H1 (cell line): ENCODE results near the gene PINLYP. TPM values are rescaled to one million over a fixed set of nuclear protein-coding genes. Genes with fewer than 3 reads are reported as not detected.

Experiments used
- CTCF ChIA-PET: fragments of 300-600 bp; sonication (Branson Sonifier 250); formaldehyde crosslinking; loops from one replicate; lab custom pipeline; 2021; ENCODE audit not compliant: partially characterized antibody; lab: Charles Lee
- POLR2A ChIA-PET: fragments of 300-600 bp; sonication (Branson Sonifier 250); formaldehyde crosslinking; loops from one replicate; lab custom pipeline; 2021; ENCODE audit warnings: inconsistent platforms; ENCODE audit not compliant: partially characterized antibody; lab: Charles Lee
- DNase-seq, 2 experiments: peaks; one replicate each; pipeline versions ENCODE4 v3.0.0 to v3.0.0-alpha.2; 2010 to 2022; ENCODE audit warnings: low spot score in 2 of 2, low read depth in 1 of 2, mixed read lengths in 1 of 2
- FAIRE-seq: peaks from 2 replicates; lab custom pipeline; 2011; peaks lifted over from hg19 to GRCh38; lab: Jason Lieb, UNC
- H2AFZ ChIP-seq: 2 replicates; pipeline ENCODE4 v1.8.1; 2012; ENCODE audit warnings: low read length, inconsistent platforms
- H2AK5ac ChIP-seq: 2 replicates; pipeline ENCODE4 v1.6.1; 2013; ENCODE audit warnings: low read depth, low read length
- H2BK120ac ChIP-seq: replicated peaks from 2 replicates; pipeline ENCODE3; 2013; ENCODE audit warnings: low read depth, low read length, inconsistent platforms
- H2BK12ac ChIP-seq: 2 replicates; pipeline ENCODE4 v1.6.1; 2013; ENCODE audit warnings: low read depth, low read length
- H2BK15ac ChIP-seq: 2 replicates; pipeline ENCODE4 v1.6.1; 2013; ENCODE audit warnings: low read length
- H2BK20ac ChIP-seq: 2 replicates; pipeline ENCODE4 v1.6.1; 2013; ENCODE audit warnings: low read length
- H2BK5ac ChIP-seq: 2 replicates; pipeline ENCODE4 v1.6.1; 2013; ENCODE audit warnings: low read depth, low read length
- H3K14ac ChIP-seq: 2 replicates; pipeline ENCODE4 v1.6.1; 2013; ENCODE audit warnings: inconsistent platforms; ENCODE audit not compliant: insufficient read length
- H3K18ac ChIP-seq: 2 replicates; pipeline ENCODE4 v1.6.1; 2013; ENCODE audit warnings: low read length; ENCODE audit errors: extremely low read depth
- H3K23ac ChIP-seq: 2 replicates; pipeline ENCODE4 v1.6.1; 2013; ENCODE audit warnings: inconsistent platforms; ENCODE audit not compliant: insufficient read length
- H3K23me2 ChIP-seq: 2 replicates; pipeline ENCODE4 v1.6.1; 2013; ENCODE audit warnings: low read depth, low read length
- H3K27ac ChIP-seq: 2 replicates; pipeline ENCODE4 v1.6.1; 2011; ENCODE audit warnings: low read depth, low read length, inconsistent platforms
- H3K27me3 ChIP-seq, 4 experiments: replicated peaks in 1 of 4; 1 replicate in 1 of 4; 2 replicates in 3 of 4; pipeline versions ENCODE4 v1.6.1 to v1.8.1; 2011 to 2013; ENCODE audit warnings: low read length in 3 of 4, mild to moderate bottlenecking in 3 of 4, inconsistent platforms in 2 of 4, mixed read lengths in 2 of 4, moderate library complexity in 1 of 4; ENCODE audit not compliant: control insufficient read depth in 3 of 4, insufficient read depth in 3 of 4; ENCODE audit errors: extremely low read depth in 1 of 4
- H3K36me3 ChIP-seq, 4 experiments: 2 replicates each; pipeline versions ENCODE4 v1.6.1 to v1.8.1; 2011 to 2013; ENCODE audit warnings: mild to moderate bottlenecking in 4 of 4, low read length in 3 of 4, moderate library complexity in 2 of 4, control low read depth in 1 of 4, inconsistent platforms in 1 of 4; ENCODE audit not compliant: insufficient read depth in 4 of 4, control insufficient read depth in 2 of 4
- H3K4ac ChIP-seq: replicated peaks from 2 replicates; pipeline ENCODE3; 2013; ENCODE audit warnings: low read length, low read depth, mixed read lengths, inconsistent platforms; ENCODE audit not compliant: insufficient read length
- H3K4me1 ChIP-seq, 4 experiments: replicated peaks in 1 of 4; 1 replicate in 1 of 4; 2 replicates in 3 of 4; pipeline versions ENCODE4 v1.6.1 to v1.8.1; 2011 to 2013; ENCODE audit warnings: low read length in 3 of 4, inconsistent platforms in 2 of 4, mixed read lengths in 1 of 4; ENCODE audit not compliant: insufficient read depth in 4 of 4, control insufficient read depth in 3 of 4
- H3K4me2 ChIP-seq, 2 experiments: 2 replicates each; pipeline versions ENCODE4 v1.6.1 to v1.8.1; 2011 to 2013; ENCODE audit warnings: low read depth in 2 of 2, low read length in 2 of 2, control low read depth in 1 of 2, inconsistent platforms in 1 of 2, mild to moderate bottlenecking in 1 of 2; ENCODE audit not compliant: insufficient read depth in 1 of 2
- H3K4me3 ChIP-seq, 4 experiments: fragments of 200-600, 300-600 bp in 1 of 4; sonication (generic), shearing (Covaris generic), sonication (Bioruptor Twin) in 1 of 4; 2 replicates each; pipeline versions ENCODE4 v1.5.1 to v1.8.1; 2011 to 2016; ENCODE audit warnings: low read length in 4 of 4, low read depth in 3 of 4, control low read depth in 2 of 4, inconsistent platforms in 2 of 4, mild to moderate bottlenecking in 2 of 4, mixed read lengths in 1 of 4, moderate library complexity in 1 of 4; ENCODE audit not compliant: insufficient read depth in 2 of 4; ENCODE audit errors: extremely low read depth in 1 of 4
- H3K56ac ChIP-seq: replicated peaks from 2 replicates; pipeline ENCODE3; 2013; ENCODE audit warnings: low read depth, mild to moderate bottlenecking, mixed read lengths, low read length, inconsistent platforms; ENCODE audit not compliant: insufficient read length
- H3K79me1 ChIP-seq: 2 replicates; pipeline ENCODE4 v1.6.1; 2013; ENCODE audit warnings: low read depth, low read length, control low read depth
- H3K79me2 ChIP-seq, 2 experiments: 2 replicates each; pipeline versions ENCODE4 v1.6.1 to v1.8.1; 2012 to 2013; ENCODE audit warnings: low read length in 2 of 2, mild to moderate bottlenecking in 2 of 2, inconsistent platforms in 1 of 2; ENCODE audit not compliant: insufficient read depth in 2 of 2, control insufficient read depth in 1 of 2
- H3K9ac ChIP-seq, 4 experiments: replicated peaks in 1 of 4; 1 replicate in 1 of 4; 2 replicates in 3 of 4; pipeline versions ENCODE4 v1.6.1 to v1.8.1; 2011 to 2013; ENCODE audit warnings: low read depth in 3 of 4, low read length in 3 of 4, control low read depth in 2 of 4, mild to moderate bottlenecking in 2 of 4, moderate library complexity in 2 of 4, inconsistent platforms in 1 of 4; ENCODE audit errors: extremely low read depth in 1 of 4
- H3K9me3 ChIP-seq, 2 experiments: 2 replicates each; pipeline versions ENCODE4 v1.6.1 to v1.8.1; 2012 to 2013; ENCODE audit warnings: mild to moderate bottlenecking in 2 of 2, moderate library complexity in 2 of 2, control low read depth in 1 of 2, inconsistent platforms in 1 of 2, low read depth in 1 of 2, low read length in 1 of 2, mixed read lengths in 1 of 2; ENCODE audit not compliant: insufficient read depth in 2 of 2
- H4K20me1 ChIP-seq, 2 experiments: replicated peaks in 1 of 2; 2 replicates each; pipeline versions ENCODE3 to v1.8.1; 2011 to 2013; ENCODE audit warnings: inconsistent platforms in 2 of 2, low read length in 2 of 2, mild to moderate bottlenecking in 1 of 2; ENCODE audit not compliant: insufficient read depth in 2 of 2, control insufficient read depth in 1 of 2
- H4K5ac ChIP-seq: 2 replicates; pipeline ENCODE4 v1.6.1; 2013; ENCODE audit warnings: low read length, low read depth, mixed read lengths, inconsistent platforms; ENCODE audit not compliant: insufficient read length
- H4K8ac ChIP-seq: 2 replicates; pipeline ENCODE4 v1.8.0; 2013; ENCODE audit warnings: mild to moderate bottlenecking, moderate library complexity, low read length, inconsistent platforms; ENCODE audit not compliant: insufficient read depth; ENCODE audit errors: extremely low read depth
- H4K91ac ChIP-seq: replicated peaks from 2 replicates; pipeline ENCODE3; 2013; ENCODE audit warnings: low read length, mixed read lengths, inconsistent platforms; ENCODE audit not compliant: insufficient read length
- CBX8 ChIP-seq: fragments of 300-800, 300-1000 bp; sonication (generic); IDR thresholded peaks from 2 replicates; pipeline ENCODE4 v1.7.1; 2016; ENCODE audit warnings: low read depth, low read length, borderline replicate concordance
- CREB1 ChIP-seq: IDR thresholded peaks from 2 replicates; pipeline ENCODE4 v1.6.1; 2012; ENCODE audit warnings: inconsistent platforms
- HDAC6 ChIP-seq: IDR thresholded peaks from one replicate; pipeline ENCODE4 v1.7.1; 2012; ENCODE audit warnings: low read depth, mild to moderate bottlenecking, inconsistent platforms, low read length, moderate library complexity
- KDM1A ChIP-seq: fragments of 200-600, 300-600 bp; sonication (generic); IDR thresholded peaks from 2 replicates; pipeline ENCODE4 v1.7.1; 2016; ENCODE audit warnings: mild to moderate bottlenecking, low read length, borderline replicate concordance
- PHF8 ChIP-seq: fragments of 200-600 bp; sonication (generic); conservative IDR thresholded peaks from 2 replicates; pipeline ENCODE4 v1.7.1; 2012; ENCODE audit warnings: low read depth, mild to moderate bottlenecking, inconsistent platforms, low read length, moderate library complexity
- SP1 ChIP-seq: IDR thresholded peaks from 2 replicates; pipeline ENCODE4 v1.6.1; 2011; ENCODE audit warnings: low read depth, low read length
- TAF7 ChIP-seq: optimal IDR thresholded peaks from 2 replicates; pipeline ENCODE3; 2011; ENCODE audit warnings: low read depth, mild to moderate bottlenecking, inconsistent platforms, low read length, moderate library complexity, borderline replicate concordance
- TEAD4 ChIP-seq: IDR thresholded peaks from 2 replicates; pipeline ENCODE4 v1.6.1; 2012; ENCODE audit warnings: low read depth, low read length, inconsistent platforms, mixed read lengths
- YY1 ChIP-seq: IDR thresholded peaks from 2 replicates; pipeline ENCODE4 v1.6.1; 2011; ENCODE audit warnings: low read depth, mild to moderate bottlenecking, low read length
- WGBS, 2 experiments: shearing (Covaris generic) in 1 of 2; methylation state at CpG; one replicate each; pipeline versions ENCODE4 v1.1.6 to v1.1.7; 2013 to 2015; ENCODE audit warnings: low lambda C conversion rate in 2 of 2, mixed read lengths in 2 of 2, inconsistent platforms in 1 of 2, low coverage in 1 of 2, missing lambda C conversion rate in 1 of 2; ENCODE audit not compliant: insufficient replicate concordance in 2 of 2, insufficient coverage in 1 of 2, insufficient read length in 1 of 2; ENCODE audit errors: extremely low coverage in 1 of 2, missing lambda C conversion rate in 1 of 2; 5-methylcytosine and 5-hydroxymethylcytosine counted together
- polyA plus RNA-seq, 7 experiments: library from polyadenylated mRNA; depleted of rRNA in 3 of 7; stranded (reverse) in 5 of 7; unstranded in 2 of 7; fragments of >200 nt in 5 of 7; fragments of 200-250 nt in 2 of 7; gene quantifications; 1 replicate in 5 of 7; 2 replicates in 1 of 7; 4 replicates in 1 of 7; pipeline versions ENCODE4 v1.2.1 to v1.2.3, GENCODE V29; 2011 to 2013; ENCODE audit warnings: missing spikeins in 2 of 7, mixed read lengths in 2 of 7
- total RNA-seq: library from RNA; stranded (reverse); fragmentation: NEBNext Ultra II Directional; extraction: Animal tissue kit (Norgen Biotek cat#: 25700); gene quantifications from 2 replicates; pipeline ENCODE4 v1.2.1, GENCODE V29; 2021
- TF ChIP-seq, protein P1 (sequence below), 3 experiments: IDR thresholded peaks; 1 replicate in 2 of 3; 2 replicates in 1 of 3; pipeline versions ENCODE4 v1.5.1 to v1.6.1; 2011; ENCODE audit warnings: low read length in 3 of 3, mild to moderate bottlenecking in 3 of 3, inconsistent platforms in 2 of 3, low read depth in 1 of 3, moderate library complexity in 1 of 3; ENCODE audit not compliant: insufficient read depth in 1 of 3; ENCODE audit errors: control extremely low read depth in 1 of 3
- TF ChIP-seq, protein P2 (sequence below): IDR thresholded peaks from 2 replicates; pipeline ENCODE4 v1.6.1; 2011; ENCODE audit warnings: low read length, improper control_type of control experiment

Gene PINLYP
- total and polyA plus RNA-seq, 2 of the 8 experiments (the other 6 are each of a cell fraction or from before 2014, with no cell fraction given): 7.5 to 31.3 TPM

DNA sequence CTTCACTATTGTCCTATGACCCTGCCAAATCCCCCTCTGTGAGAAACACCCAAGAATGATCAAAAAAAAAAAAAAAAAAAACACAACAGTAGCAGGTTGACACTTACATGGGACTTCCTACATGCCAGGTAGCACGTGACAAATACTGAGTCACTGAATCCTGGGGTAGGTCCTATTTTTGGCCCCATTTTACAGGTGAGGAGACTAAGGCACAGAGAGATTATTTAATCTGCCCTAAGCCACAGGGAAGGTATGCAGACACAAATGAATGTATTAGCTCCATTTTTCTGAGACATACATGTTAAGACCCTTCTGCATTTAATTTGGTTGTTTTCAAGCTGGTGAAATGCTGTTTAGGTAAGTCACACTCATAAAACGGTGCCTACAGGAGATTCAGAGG, 26.9 kb upstream of the PINLYP start:
- Histone ChIP-seq H3K4ac (no peak overlapping the region), H3K9me3 (no peaks in the 10 kb centered on the region), H2BK15ac (no peak overlapping the region), H3K79me2 (no peaks in the 10 kb centered on the region), H4K8ac (no peak overlapping the region), H4K20me1 (peaks cover 0 to 4% of the 10 kb centered on the region in 2 experiments), H2BK120ac (no peak overlapping the region), H3K27ac (no peak overlapping the region), H3K56ac (no peak overlapping the region), H3K23ac (no peak overlapping the region), H3K27me3 (no peaks in the 10 kb centered on the region), H2AK5ac (no peak overlapping the region), H3K4me3 (no peak overlapping the region), H2BK20ac (no peak overlapping the region), H4K5ac (no peak overlapping the region), H3K4me1 (no peaks in the 10 kb centered on the region), H3K9ac (no peak overlapping the region), H2BK12ac (no peak overlapping the region), H3K18ac (no peak overlapping the region), H3K36me3 (peaks cover 7 to 27% (median 19%) of the 10 kb centered on the region in 4 experiments; a peak in 6 of 8 replicates), H2AFZ (no peak overlapping the region), H3K79me1 (0 out of 2 replicates have a peak, but pooled peaks cover 3% of the 10 kb centered on the region), H3K4me2 (no peak overlapping the region), H3K23me2 (no peaks in the 10 kb centered on the region), H4K91ac (no peak overlapping the region), H2BK5ac (no peak overlapping the region), H3K14ac (no peak overlapping the region)
- 93% methylated on average over 2 of the region's 2 CpGs; no CpG with 5 or more reads in 1 of the 2 experiments for WGBS, 2 experiments
- DNase-seq (no peak), FAIRE-seq (no peak)
- ChIA-PET CTCF (interaction anchor here (0.9 to 2.6 kb wide), 3 partner anchors 12 to 46 kb away, joined by 3 to 11 read pairs (median 3); no protein-coding TSS in a partner anchor), POLR2A (interaction anchor here (1.2 kb wide), 1 partner anchor 26 kb away, joined by 3 read pairs; no protein-coding TSS in a partner anchor)
- TF ChIP-seq, protein P1, sequence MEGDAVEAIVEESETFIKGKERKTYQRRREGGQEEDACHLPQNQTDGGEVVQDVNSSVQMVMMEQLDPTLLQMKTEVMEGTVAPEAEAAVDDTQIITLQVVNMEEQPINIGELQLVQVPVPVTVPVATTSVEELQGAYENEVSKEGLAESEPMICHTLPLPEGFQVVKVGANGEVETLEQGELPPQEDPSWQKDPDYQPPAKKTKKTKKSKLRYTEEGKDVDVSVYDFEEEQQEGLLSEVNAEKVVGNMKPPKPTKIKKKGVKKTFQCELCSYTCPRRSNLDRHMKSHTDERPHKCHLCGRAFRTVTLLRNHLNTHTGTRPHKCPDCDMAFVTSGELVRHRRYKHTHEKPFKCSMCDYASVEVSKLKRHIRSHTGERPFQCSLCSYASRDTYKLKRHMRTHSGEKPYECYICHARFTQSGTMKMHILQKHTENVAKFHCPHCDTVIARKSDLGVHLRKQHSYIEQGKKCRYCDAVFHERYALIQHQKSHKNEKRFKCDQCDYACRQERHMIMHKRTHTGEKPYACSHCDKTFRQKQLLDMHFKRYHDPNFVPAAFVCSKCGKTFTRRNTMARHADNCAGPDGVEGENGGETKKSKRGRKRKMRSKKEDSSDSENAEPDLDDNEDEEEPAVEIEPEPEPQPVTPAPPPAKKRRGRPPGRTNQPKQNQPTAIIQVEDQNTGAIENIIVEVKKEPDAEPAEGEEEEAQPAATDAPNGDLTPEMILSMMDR (IDR thresholded peaks at IDR 0.05; ENCODE audit: control extremely low read depth in 1 of 3, insufficient read depth in 1 of 3, low read depth in 1 of 3, low read length in 3 of 3): no peak
- TF ChIP-seq CREB1 (no peak), PHF8 (no peak), HDAC6 (no peak), YY1 (no peak), KDM1A (no peak), CBX8 (no peak), TEAD4 (no peak), SP1 (no peak), TAF7 (no peak)
- TF ChIP-seq, protein P2, sequence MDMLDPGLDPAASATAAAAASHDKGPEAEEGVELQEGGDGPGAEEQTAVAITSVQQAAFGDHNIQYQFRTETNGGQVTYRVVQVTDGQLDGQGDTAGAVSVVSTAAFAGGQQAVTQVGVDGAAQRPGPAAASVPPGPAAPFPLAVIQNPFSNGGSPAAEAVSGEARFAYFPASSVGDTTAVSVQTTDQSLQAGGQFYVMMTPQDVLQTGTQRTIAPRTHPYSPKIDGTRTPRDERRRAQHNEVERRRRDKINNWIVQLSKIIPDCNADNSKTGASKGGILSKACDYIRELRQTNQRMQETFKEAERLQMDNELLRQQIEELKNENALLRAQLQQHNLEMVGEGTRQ: no peak
